Measurements from ENCODE around the gene ATAD3A. TPM values are rescaled to one million over a fixed set of nuclear protein-coding genes. Genes with fewer than 3 reads are reported as not detected.

ATAD3A gene
- total and polyA plus RNA-seq, 9 of the 15 experiments (the other 6 are each of a cell fraction or from before 2014, with no cell fraction given) = 0.10 to 173 (median 36.7) TPM

DNA sequence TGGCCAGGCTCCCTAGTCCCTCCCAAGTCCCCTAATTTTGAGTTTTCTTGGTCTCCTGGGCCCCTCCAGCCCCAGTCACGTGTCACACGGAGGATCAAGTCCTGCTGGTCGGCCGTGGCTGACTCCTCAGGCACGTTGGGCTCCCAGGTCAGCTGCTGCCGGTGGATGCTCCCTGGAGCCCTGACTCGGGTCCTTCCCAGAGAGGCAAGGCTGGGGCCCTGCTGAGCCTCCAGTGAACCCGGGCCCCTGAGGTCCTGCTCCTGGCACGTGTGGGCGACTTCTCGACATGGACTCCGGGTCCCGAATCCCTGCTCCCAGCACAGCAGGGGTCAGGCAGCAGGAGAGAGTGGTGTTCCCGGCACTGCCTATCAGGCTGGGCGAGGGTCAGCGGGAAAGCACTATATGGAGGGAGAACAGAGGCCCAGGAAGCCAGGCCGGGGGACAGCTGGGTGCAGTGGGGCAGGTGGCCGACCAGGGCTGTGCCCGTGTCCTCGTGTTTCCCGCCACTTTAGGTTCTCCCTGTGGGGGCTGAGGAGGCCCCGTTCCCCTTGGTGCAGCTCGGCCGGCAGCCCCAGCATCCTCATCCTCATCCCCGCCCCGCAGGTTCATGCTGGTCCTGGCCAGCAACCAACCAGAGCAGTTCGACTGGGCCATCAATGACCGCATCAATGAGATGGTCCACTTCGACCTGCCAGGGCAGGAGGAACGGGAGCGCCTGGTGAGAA is 15.3 kb downstream of the ATAD3A start (continued):
- TF ChIP-seq, protein P1, sequence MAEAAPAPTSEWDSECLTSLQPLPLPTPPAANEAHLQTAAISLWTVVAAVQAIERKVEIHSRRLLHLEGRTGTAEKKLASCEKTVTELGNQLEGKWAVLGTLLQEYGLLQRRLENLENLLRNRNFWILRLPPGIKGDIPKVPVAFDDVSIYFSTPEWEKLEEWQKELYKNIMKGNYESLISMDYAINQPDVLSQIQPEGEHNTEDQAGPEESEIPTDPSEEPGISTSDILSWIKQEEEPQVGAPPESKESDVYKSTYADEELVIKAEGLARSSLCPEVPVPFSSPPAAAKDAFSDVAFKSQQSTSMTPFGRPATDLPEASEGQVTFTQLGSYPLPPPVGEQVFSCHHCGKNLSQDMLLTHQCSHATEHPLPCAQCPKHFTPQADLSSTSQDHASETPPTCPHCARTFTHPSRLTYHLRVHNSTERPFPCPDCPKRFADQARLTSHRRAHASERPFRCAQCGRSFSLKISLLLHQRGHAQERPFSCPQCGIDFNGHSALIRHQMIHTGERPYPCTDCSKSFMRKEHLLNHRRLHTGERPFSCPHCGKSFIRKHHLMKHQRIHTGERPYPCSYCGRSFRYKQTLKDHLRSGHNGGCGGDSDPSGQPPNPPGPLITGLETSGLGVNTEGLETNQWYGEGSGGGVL (CRISPR knock-in tag; IDR thresholded peaks at IDR 0.05) = no peak
- TF ChIP-seq NR3C1 (CRISPR knock-in tag; IDR thresholded peaks at IDR 0.05) (no peak), ZNF695 (CRISPR knock-in tag; IDR thresholded peaks at IDR 0.05) (no peak), BMI1 (IDR thresholded peaks at IDR 0.05; ENCODE audit: low read length) (no peak), NFIC (IDR thresholded peaks at IDR 0.05) (no peak), XRCC4 (IDR thresholded peaks at IDR 0.05; ENCODE audit: extremely low read depth, insufficient read depth, insufficient read length) (no peak), NCOR1 (IDR thresholded peaks at IDR 0.05) (no peak), POLR2G (IDR thresholded peaks at IDR 0.05; ENCODE audit: low read depth, low read length) (peak; percentile 41; the same call in 1 of the 2 replicates), ZNF197 (CRISPR knock-in tag; IDR thresholded peaks at IDR 0.05; ENCODE audit: low read depth) (no peak), CSDE1 (IDR thresholded peaks at IDR 0.05) (no peak), ZNF143 (CRISPR knock-in tag; IDR thresholded peaks at IDR 0.05) (no peak), NFIX (CRISPR knock-in tag; IDR thresholded peaks at IDR 0.05; ENCODE audit: low read depth) (no peak)
- TF ChIP-seq, protein P2, sequence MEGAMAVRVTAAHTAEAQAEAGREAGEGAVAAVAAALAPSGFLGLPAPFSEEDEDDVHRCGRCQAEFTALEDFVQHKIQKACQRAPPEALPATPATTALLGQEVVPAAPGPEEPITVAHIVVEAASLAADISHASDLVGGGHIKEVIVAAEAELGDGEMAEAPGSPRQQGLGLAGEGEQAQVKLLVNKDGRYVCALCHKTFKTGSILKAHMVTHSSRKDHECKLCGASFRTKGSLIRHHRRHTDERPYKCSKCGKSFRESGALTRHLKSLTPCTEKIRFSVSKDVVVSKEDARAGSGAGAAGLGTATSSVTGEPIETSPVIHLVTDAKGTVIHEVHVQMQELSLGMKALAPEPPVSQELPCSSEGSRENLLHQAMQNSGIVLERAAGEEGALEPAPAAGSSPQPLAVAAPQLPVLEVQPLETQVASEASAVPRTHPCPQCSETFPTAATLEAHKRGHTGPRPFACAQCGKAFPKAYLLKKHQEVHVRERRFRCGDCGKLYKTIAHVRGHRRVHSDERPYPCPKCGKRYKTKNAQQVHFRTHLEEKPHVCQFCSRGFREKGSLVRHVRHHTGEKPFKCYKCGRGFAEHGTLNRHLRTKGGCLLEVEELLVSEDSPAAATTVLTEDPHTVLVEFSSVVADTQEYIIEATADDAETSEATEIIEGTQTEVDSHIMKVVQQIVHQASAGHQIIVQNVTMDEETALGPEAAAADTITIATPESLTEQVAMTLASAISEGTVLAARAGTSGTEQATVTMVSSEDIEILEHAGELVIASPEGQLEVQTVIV (CRISPR knock-in tag; IDR thresholded peaks at IDR 0.05; ENCODE audit: borderline replicate concordance) = no peak
- TF ChIP-seq, protein P3, sequence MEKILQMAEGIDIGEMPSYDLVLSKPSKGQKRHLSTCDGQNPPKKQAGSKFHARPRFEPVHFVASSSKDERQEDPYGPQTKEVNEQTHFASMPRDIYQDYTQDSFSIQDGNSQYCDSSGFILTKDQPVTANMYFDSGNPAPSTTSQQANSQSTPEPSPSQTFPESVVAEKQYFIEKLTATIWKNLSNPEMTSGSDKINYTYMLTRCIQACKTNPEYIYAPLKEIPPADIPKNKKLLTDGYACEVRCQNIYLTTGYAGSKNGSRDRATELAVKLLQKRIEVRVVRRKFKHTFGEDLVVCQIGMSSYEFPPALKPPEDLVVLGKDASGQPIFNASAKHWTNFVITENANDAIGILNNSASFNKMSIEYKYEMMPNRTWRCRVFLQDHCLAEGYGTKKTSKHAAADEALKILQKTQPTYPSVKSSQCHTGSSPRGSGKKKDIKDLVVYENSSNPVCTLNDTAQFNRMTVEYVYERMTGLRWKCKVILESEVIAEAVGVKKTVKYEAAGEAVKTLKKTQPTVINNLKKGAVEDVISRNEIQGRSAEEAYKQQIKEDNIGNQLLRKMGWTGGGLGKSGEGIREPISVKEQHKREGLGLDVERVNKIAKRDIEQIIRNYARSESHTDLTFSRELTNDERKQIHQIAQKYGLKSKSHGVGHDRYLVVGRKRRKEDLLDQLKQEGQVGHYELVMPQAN (IDR thresholded peaks at IDR 0.05; ENCODE audit: borderline replicate concordance) = no peak
- TF ChIP-seq, protein P4, sequence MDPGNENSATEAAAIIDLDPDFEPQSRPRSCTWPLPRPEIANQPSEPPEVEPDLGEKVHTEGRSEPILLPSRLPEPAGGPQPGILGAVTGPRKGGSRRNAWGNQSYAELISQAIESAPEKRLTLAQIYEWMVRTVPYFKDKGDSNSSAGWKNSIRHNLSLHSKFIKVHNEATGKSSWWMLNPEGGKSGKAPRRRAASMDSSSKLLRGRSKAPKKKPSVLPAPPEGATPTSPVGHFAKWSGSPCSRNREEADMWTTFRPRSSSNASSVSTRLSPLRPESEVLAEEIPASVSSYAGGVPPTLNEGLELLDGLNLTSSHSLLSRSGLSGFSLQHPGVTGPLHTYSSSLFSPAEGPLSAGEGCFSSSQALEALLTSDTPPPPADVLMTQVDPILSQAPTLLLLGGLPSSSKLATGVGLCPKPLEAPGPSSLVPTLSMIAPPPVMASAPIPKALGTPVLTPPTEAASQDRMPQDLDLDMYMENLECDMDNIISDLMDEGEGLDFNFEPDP (CRISPR knock-in tag; IDR thresholded peaks at IDR 0.05) = no peak
- TF ChIP-seq, protein P5, sequence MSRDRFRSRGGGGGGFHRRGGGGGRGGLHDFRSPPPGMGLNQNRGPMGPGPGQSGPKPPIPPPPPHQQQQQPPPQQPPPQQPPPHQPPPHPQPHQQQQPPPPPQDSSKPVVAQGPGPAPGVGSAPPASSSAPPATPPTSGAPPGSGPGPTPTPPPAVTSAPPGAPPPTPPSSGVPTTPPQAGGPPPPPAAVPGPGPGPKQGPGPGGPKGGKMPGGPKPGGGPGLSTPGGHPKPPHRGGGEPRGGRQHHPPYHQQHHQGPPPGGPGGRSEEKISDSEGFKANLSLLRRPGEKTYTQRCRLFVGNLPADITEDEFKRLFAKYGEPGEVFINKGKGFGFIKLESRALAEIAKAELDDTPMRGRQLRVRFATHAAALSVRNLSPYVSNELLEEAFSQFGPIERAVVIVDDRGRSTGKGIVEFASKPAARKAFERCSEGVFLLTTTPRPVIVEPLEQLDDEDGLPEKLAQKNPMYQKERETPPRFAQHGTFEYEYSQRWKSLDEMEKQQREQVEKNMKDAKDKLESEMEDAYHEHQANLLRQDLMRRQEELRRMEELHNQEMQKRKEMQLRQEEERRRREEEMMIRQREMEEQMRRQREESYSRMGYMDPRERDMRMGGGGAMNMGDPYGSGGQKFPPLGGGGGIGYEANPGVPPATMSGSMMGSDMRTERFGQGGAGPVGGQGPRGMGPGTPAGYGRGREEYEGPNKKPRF (IDR thresholded peaks at IDR 0.05; ENCODE audit: low read depth, low read length) = no peak

All from K562 (cell line).